Measurements from ENCODE around the gene CLEC4M.
A peak's percentile ranks its signal among the peaks of the same experiment; 100 is the strongest.
"Not testable (repeated sequence)": the region's sequence is repeated elsewhere in the genome, so short reads cannot be mapped to it uniquely, and the experiment has no call there.

The CLEC4M gene

DNA sequence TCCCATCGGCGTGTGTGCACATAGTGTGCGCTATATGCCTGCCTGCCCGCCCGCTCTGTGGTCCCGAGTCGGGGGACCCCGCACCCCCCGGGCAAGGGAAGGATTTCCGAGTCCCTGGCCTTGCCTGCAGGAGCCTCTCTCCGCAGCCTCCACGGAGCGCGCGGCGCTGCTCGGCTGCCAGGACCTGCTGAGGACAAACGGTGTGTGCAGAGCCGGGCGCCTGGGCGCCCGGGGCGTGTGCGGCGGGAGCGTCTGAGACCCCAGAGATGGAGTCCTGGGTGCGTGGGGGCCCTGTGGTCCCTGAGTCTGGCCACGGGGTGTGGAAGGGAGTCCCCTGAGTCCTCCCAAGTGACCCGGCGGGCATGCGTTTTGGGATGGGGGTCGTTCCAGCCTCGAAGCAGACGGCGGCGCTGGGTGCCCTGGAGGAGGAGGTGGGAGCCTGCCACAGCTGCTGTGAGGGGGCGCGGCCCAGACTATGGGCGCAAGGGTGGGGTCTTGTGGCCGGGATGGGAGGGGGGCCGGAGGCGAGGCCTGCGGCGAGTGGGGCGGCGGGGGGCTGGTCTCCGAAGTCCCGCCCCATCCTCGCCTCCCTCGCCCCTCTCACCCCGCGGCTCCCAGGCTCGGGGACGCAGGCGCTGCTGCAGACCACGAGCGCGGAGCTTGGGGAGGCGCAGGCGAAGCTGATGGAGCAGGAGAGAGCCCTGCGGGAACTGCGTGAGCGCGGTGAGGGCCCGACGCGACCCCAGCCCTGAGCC is 25.3 kb downstream of the CLEC4M start:
- no peaks in the 10 kb centered on the region for H3K9me3 ChIP-seq (ENCODE audit: control insufficient read depth, insufficient read depth, low read length)
- H3K4me1 ChIP-seq (ENCODE audit: control insufficient read depth, insufficient read depth, low read length): peaks cover 6% of the 10 kb centered on the region
- H3K27ac ChIP-seq (ENCODE audit: low read length): no peak overlapping the region
- no peak for DNase-seq (ENCODE audit: low read depth, low spot score)
- WGBS (ENCODE audit: insufficient coverage, insufficient read length): no CpG with 5 or more reads among the region's 67 CpGs
- no peaks in the 10 kb centered on the region for H3K36me3 ChIP-seq (ENCODE audit: control insufficient read depth, insufficient read depth, low read length)
- peak overlapping the region; percentile 31; the same call in 1 of the 2 replicates for H3K4me3 ChIP-seq (ENCODE audit: low read length)
- H3K27me3 ChIP-seq (ENCODE audit: control insufficient read depth, insufficient read depth, low read length): peaks cover 13% of the 10 kb centered on the region

DNA sequence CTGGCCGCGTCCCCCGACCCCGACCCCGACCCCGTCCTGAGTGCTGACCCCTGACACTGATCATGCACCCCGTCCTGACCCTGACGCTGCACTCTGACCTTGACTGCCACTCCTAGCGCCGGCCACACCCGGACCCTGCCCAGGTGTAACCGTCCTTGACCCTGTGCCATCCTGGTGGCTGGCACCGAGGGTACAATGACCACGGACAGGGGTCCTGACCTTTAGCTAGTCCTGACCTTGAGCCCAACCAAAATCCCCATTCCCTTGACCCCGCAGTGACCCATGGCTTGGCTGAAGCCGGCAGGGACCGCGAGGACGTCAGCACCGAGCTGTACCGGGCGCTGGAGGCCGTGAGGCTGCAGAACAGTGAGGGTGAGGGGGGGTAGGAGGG is 25.9 kb downstream of the CLEC4M start:
- Histone ChIP-seq H3K9me3 (ENCODE audit: control insufficient read depth, insufficient read depth, low read length) (no peaks in the 10 kb centered on the region), H3K27ac (ENCODE audit: low read length) (no peak overlapping the region), H3K4me1 (ENCODE audit: control insufficient read depth, insufficient read depth, low read length) (peaks cover 6% of the 10 kb centered on the region), H3K27me3 (ENCODE audit: control insufficient read depth, insufficient read depth, low read length) (peaks cover 13% of the 10 kb centered on the region), H3K4me3 (ENCODE audit: low read length) (peak overlapping the region; percentile 31; the same call in 1 of the 2 replicates), H3K36me3 (ENCODE audit: control insufficient read depth, insufficient read depth, low read length) (no peaks in the 10 kb centered on the region)
- no CpG with 5 or more reads among the region's 23 CpGs for WGBS (ENCODE audit: insufficient coverage, insufficient read length)
- no peak for DNase-seq (ENCODE audit: low read depth, low spot score)

DNA sequence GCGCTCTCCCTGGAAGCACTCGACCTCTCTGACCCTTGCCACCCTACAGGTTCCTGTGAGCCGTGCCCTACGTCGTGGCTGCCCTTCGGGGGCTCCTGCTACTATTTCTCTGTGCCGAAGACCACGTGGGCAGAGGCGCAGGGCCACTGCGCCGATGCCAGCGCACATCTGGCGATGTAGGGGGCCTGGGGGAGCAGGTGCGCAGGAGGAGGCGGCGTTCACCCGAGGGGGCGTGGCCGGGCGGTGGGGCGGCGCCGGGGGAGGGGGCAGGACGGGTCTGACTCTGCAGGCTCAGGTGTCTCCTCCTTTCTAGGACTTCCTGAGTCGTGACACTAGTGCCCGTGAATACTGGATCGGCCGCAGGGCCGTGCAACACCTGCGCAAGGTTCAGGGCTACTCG is 26.4 kb downstream of the CLEC4M start:
- H3K36me3 ChIP-seq (ENCODE audit: control insufficient read depth, insufficient read depth, low read length): no peaks in the 10 kb centered on the region
- peaks cover 6% of the 10 kb centered on the region for H3K4me1 ChIP-seq (ENCODE audit: control insufficient read depth, insufficient read depth, low read length)
- H3K4me3 ChIP-seq (ENCODE audit: low read length): peak overlapping the region; percentile 29; the same call in 1 of the 2 replicates
- peaks cover 13% of the 10 kb centered on the region for H3K27me3 ChIP-seq (ENCODE audit: control insufficient read depth, insufficient read depth, low read length)
- WGBS (ENCODE audit: insufficient coverage, insufficient read length): no CpG with 5 or more reads among the region's 31 CpGs
- no peaks in the 10 kb centered on the region for H3K9me3 ChIP-seq (ENCODE audit: control insufficient read depth, insufficient read depth, low read length)
- no peak overlapping the region for H3K27ac ChIP-seq (ENCODE audit: low read length)
- DNase-seq (ENCODE audit: low read depth, low spot score): no peak

DNA sequence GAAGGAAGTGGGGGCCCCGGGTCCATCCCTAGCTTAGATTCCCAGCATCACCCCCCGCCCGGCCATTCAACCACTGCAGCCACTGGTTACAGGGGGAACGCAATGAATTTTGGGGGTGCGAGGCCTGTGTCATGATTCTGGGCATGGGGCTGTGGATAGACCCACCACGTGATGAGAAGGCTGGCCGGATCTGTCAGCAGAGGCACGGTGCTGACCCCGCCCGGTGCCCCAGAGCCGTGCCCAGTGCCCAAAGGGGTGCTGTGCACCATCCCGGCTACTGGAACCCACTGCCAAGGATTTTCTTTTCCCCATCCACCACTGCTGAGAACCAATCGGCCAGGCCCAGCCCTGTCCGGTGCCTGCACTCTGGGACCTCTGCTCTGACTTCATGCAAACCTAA is 27.4 kb downstream of the CLEC4M start:
- Histone ChIP-seq H3K27ac (ENCODE audit: low read length) (no peak overlapping the region), H3K4me1 (ENCODE audit: control insufficient read depth, insufficient read depth, low read length) (peaks cover 6% of the 10 kb centered on the region), H3K4me3 (ENCODE audit: low read length) (no peak overlapping the region), H3K9me3 (ENCODE audit: control insufficient read depth, insufficient read depth, low read length) (no peaks in the 10 kb centered on the region), H3K36me3 (ENCODE audit: control insufficient read depth, insufficient read depth, low read length) (no peaks in the 10 kb centered on the region), H3K27me3 (ENCODE audit: control insufficient read depth, insufficient read depth, low read length) (peaks cover 13% of the 10 kb centered on the region)
- WGBS (ENCODE audit: insufficient coverage, insufficient read length): no CpG with 5 or more reads among the region's 14 CpGs
- no peak for DNase-seq (ENCODE audit: low read depth, low spot score)

DNA sequence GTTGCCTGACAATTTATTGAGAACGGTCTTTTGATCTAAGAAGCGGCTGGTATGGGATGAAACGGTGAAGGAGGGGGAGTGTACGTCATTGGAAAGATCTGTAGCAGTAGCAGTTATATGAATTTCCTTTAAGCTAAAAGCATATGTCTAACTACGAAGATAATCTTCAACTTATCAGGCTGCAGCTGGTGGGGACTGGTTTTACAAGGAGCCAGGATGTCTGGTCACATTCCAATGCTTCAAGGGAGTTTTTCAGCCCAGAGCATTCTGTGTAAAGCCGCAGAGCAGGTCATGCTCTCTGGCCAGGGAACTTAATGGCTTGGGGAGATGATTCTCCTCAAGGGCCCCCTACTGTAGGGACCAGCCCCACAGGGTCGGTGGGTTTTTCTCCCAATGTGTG is 29.2 kb downstream of the CLEC4M start:
- Histone ChIP-seq H3K4me1 (ENCODE audit: control insufficient read depth, insufficient read depth, low read length) (peaks cover 6% of the 10 kb centered on the region), H3K27ac (ENCODE audit: low read length) (no peak overlapping the region), H3K9me3 (ENCODE audit: control insufficient read depth, insufficient read depth, low read length) (no peaks in the 10 kb centered on the region), H3K4me3 (ENCODE audit: low read length) (no peak overlapping the region), H3K27me3 (ENCODE audit: control insufficient read depth, insufficient read depth, low read length) (peaks cover 13% of the 10 kb centered on the region), H3K36me3 (ENCODE audit: control insufficient read depth, insufficient read depth, low read length) (no peaks in the 10 kb centered on the region)
- WGBS (ENCODE audit: insufficient coverage, insufficient read length): 100% methylated on average over 2 of the region's 7 CpGs
- DNase-seq (ENCODE audit: low read depth, low spot score): no peak

DNA sequence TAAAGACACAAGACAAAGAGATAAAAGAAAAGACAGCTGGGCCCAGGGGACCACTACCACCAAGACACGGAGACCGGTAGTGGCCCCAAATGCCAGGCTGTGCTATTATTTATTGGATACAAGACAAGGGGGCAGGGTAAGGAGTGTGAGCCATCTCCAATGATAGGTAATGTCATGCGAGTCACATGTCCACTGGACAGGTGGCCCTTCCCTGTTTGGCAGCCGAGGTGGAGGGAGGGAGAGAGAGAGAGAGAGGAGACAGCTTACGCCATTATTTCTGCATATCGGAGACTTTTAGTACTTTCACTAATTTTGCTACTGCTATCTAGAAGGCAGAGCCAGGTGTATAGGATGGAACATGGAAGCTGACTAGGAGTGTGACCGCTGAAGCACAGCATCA is 29.7 kb downstream of the CLEC4M start:
- H3K36me3 ChIP-seq (ENCODE audit: control insufficient read depth, insufficient read depth, low read length); H3K4me3 ChIP-seq (ENCODE audit: low read length); H3K4me1 ChIP-seq (ENCODE audit: control insufficient read depth, insufficient read depth, low read length); H3K27ac ChIP-seq (ENCODE audit: low read length); H3K9me3 ChIP-seq (ENCODE audit: control insufficient read depth, insufficient read depth, low read length); DNase-seq (ENCODE audit: low read depth, low spot score): not testable (repeated sequence)
- WGBS (ENCODE audit: insufficient coverage, insufficient read length): no CpG with 5 or more reads among the region's 7 CpGs
- peaks cover 12% of the 10 kb centered on the region for H3K27me3 ChIP-seq (ENCODE audit: control insufficient read depth, insufficient read depth, low read length)

DNA sequence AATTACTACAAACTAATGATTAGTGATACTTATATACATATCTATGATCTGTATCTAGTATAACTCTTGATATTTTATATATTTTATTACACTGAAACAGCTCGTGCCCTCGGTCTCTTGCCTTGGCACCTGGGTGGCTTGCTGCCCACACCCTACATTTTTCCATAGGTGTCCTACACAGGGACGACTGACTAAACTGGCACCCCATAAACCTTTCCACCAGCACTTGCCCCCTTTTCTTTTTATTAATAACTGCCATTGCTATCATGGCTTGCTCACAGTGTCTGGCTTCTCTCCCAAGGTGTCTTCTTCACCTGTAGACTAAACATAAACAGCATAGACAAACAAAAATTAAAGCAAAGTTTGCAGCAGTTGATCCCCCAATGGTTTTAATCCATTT is 30.4 kb downstream of the CLEC4M start:
- no peak for DNase-seq (ENCODE audit: low read depth, low spot score)
- no peaks in the 10 kb centered on the region for H3K36me3 ChIP-seq (ENCODE audit: control insufficient read depth, insufficient read depth, low read length)
- peaks cover 2% of the 10 kb centered on the region; the same call in 1 of the 2 replicates for H3K4me1 ChIP-seq (ENCODE audit: control insufficient read depth, insufficient read depth, low read length)
- peaks cover 6% of the 10 kb centered on the region; the same call in 1 of the 2 replicates for H3K27me3 ChIP-seq (ENCODE audit: control insufficient read depth, insufficient read depth, low read length)
- no peak overlapping the region for H3K4me3 ChIP-seq (ENCODE audit: low read length)
- no peak overlapping the region for H3K27ac ChIP-seq (ENCODE audit: low read length)
- no peaks in the 10 kb centered on the region for H3K9me3 ChIP-seq (ENCODE audit: control insufficient read depth, insufficient read depth, low read length)
- WGBS (ENCODE audit: insufficient coverage, insufficient read length): no CpG with 5 or more reads among the region's 3 CpGs

DNA sequence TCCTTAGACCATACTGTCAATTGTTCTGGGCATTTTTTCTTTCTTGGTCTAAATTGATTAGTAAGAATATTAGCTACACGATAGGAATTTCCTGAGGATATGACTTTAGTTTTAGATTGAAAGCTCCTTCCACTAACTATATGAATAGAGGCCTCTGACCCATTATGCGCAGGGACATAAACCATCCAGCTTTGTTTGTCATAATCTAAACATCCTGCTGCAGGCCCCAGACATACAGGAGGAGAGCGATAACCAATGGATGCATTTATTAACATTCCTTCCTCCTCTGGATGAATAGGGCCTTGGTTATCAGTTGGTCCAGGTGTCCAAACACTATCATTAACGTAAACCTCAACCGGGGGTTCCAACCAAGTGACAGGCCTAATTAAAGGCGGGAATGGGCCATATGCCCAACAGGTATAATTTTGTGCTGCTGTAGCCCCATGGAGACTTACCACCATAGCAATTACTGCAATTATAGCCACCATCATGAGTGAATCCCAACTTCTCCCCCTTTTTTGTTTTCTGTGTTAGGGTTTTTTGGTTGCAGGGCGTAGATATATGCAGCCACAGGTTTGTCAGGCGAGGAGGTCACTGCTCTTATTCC is 32.6 kb downstream of the CLEC4M start:
- H3K4me1 ChIP-seq (ENCODE audit: control insufficient read depth, insufficient read depth, low read length): no peaks in the 10 kb centered on the region
- H3K36me3 ChIP-seq (ENCODE audit: control insufficient read depth, insufficient read depth, low read length): no peaks in the 10 kb centered on the region
- no peak overlapping the region for H3K27ac ChIP-seq (ENCODE audit: low read length)
- H3K4me3 ChIP-seq (ENCODE audit: low read length): no peak overlapping the region
- H3K9me3 ChIP-seq (ENCODE audit: control insufficient read depth, insufficient read depth, low read length): no peaks in the 10 kb centered on the region
- no CpG with 5 or more reads among the region's 8 CpGs for WGBS (ENCODE audit: insufficient coverage, insufficient read length)
- DNase-seq (ENCODE audit: low read depth, low spot score): no peak
- no peaks in the 10 kb centered on the region for H3K27me3 ChIP-seq (ENCODE audit: control insufficient read depth, insufficient read depth, low read length)

DNA sequence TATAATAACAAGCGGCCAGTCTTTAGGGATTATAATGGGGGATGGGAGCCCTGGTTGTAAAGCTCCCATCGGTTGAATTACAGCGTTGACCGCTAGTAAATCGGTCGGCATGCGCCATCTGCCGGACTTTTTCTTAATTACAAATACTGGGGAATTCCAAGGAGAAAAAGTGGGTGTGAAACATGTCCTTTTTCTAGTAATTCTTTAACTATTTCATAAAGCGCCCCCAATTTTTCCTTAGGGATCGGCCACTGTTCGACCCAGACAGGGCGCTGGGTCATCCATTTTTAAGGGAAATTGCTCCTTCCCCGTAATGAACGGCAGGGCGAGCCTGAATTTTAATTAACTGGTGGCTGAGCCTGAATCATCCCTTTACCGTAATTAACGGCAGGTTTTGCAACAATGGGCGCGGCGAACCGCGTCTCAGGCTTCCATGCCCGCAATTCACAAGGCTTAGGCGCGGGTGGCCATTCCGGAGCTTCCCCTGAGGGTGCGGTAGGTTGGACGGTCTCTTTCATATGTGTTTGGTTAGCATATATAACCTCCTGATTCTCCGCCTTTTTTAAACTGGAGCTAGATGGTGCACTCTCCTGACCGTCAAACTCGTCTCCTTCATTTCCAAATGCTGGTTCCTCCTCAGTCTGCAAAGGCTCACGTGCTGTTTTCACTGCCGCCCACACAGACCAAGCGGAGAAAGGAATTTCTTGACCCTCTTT is 36.8 kb downstream of the CLEC4M start:
- Histone ChIP-seq H3K9me3 (ENCODE audit: control insufficient read depth, insufficient read depth, low read length) (peaks cover 4% of the 10 kb centered on the region), H3K36me3 (ENCODE audit: control insufficient read depth, insufficient read depth, low read length) (no peaks in the 10 kb centered on the region), H3K4me3 (ENCODE audit: low read length) (peak overlapping the region; percentile 23; the same call in 1 of the 2 replicates), H3K27me3 (ENCODE audit: control insufficient read depth, insufficient read depth, low read length) (no peaks in the 10 kb centered on the region), H3K27ac (ENCODE audit: low read length) (no peak overlapping the region), H3K4me1 (ENCODE audit: control insufficient read depth, insufficient read depth, low read length) (no peaks in the 10 kb centered on the region)
- DNase-seq (ENCODE audit: low read depth, low spot score): no peak
- no CpG with 5 or more reads among the region's 34 CpGs for WGBS (ENCODE audit: insufficient coverage, insufficient read length)

DNA sequence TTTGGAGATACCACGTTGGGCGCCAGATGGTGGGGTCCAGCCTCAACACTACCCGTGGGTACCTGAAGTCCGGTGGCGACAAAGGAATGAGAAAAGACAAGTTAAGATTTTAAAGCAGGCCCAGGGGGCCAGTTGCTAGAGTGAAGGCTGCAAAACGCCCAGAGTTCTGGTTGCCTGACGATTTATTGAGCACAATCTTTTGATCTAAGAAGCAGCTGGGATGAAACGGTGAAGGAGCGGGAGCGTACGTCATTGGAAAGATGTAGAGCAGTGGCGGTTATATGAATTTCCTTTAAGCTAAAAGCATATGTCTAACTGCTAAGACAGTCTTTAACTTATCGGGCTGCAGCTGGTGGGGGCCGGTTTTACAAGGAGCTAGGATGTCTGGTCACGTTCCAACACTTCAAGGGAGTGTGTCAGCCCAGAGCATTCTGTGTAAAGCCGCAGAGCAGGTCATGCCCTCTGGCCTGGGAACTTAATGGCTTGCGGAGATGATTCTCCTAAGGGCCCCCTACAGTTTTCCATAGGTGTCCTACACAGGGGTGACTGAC is 38.1 kb downstream of the CLEC4M start:
- no CpG with 5 or more reads among the region's 17 CpGs for WGBS (ENCODE audit: insufficient coverage, insufficient read length)
- DNase-seq (ENCODE audit: low read depth, low spot score): no peak
- H3K27me3 ChIP-seq (ENCODE audit: control insufficient read depth, insufficient read depth, low read length): no peaks in the 10 kb centered on the region
- no peak overlapping the region for H3K27ac ChIP-seq (ENCODE audit: low read length)
- H3K36me3 ChIP-seq (ENCODE audit: control insufficient read depth, insufficient read depth, low read length): no peaks in the 10 kb centered on the region
- peaks cover 4% of the 10 kb centered on the region for H3K9me3 ChIP-seq (ENCODE audit: control insufficient read depth, insufficient read depth, low read length)
- no peaks in the 10 kb centered on the region for H3K4me1 ChIP-seq (ENCODE audit: control insufficient read depth, insufficient read depth, low read length)
- no peak overlapping the region for H3K4me3 ChIP-seq (ENCODE audit: low read length)

Measured in iPS DF 6.9 (cell line).